ENCODE results near the gene PCNX2.

PCNX2 gene

GRCh38 chr1:233211106-233211505 is 84.4 kb downstream of the PCNX2 start:
- Histone ChIP-seq H3K4me3 (ENCODE audit: low read depth in 1 of 2, low read length in 2 of 2) (no peak overlapping the region), H3K9ac (ENCODE audit: low read depth in 1 of 2, low read length in 2 of 2) (no peak overlapping the region), H3K4me1 (ENCODE audit: control insufficient read depth in 1 of 2, insufficient read depth in 2 of 2, low read length in 2 of 2) (peaks cover 0 to 6% of the 10 kb centered on the region in 2 donors), H3K27me3 (ENCODE audit: control insufficient read depth in 1 of 2, insufficient read depth in 2 of 2, low read length in 2 of 2) (no peaks in the 10 kb centered on the region), H3K27ac (ENCODE audit: low read depth, low read length) (no peak overlapping the region), H3K36me3 (ENCODE audit: control insufficient read depth in 1 of 2, insufficient read depth in 2 of 2, low read length in 2 of 2) (no peaks in the 10 kb centered on the region), H3K9me3 (ENCODE audit: control insufficient read depth in 1 of 2, low read length in 2 of 2) (no peaks in the 10 kb centered on the region)

GRCh38 chr1:233209481-233209880 is 86.0 kb downstream of the PCNX2 start:
- Histone ChIP-seq H3K27ac (ENCODE audit: low read depth, low read length) (no peak overlapping the region), H3K4me1 (ENCODE audit: control insufficient read depth in 1 of 2, insufficient read depth in 2 of 2, low read length in 2 of 2) (no peaks in the 10 kb centered on the region), H3K9me3 (ENCODE audit: control insufficient read depth in 1 of 2, low read length in 2 of 2) (no peaks in the 10 kb centered on the region), H3K9ac (ENCODE audit: low read depth in 1 of 2, low read length in 2 of 2) (no peak overlapping the region), H3K36me3 (ENCODE audit: control insufficient read depth in 1 of 2, insufficient read depth in 2 of 2, low read length in 2 of 2) (no peaks in the 10 kb centered on the region), H3K27me3 (ENCODE audit: control insufficient read depth in 1 of 2, insufficient read depth in 2 of 2, low read length in 2 of 2) (no peaks in the 10 kb centered on the region), H3K4me3 (ENCODE audit: low read depth in 1 of 2, low read length in 2 of 2) (no peak overlapping the region)

- Histone ChIP-seq H3K27me3 (ENCODE audit: control insufficient read depth in 1 of 2, insufficient read depth in 2 of 2, low read length in 2 of 2) (no peaks in the 10 kb centered on the region), H3K36me3 (ENCODE audit: control insufficient read depth in 1 of 2, insufficient read depth in 2 of 2, low read length in 2 of 2) (no peaks in the 10 kb centered on the region), H3K4me1 (ENCODE audit: control insufficient read depth in 1 of 2, insufficient read depth in 2 of 2, low read length in 2 of 2) (no peaks in the 10 kb centered on the region), H3K9me3 (ENCODE audit: control insufficient read depth in 1 of 2, low read length in 2 of 2) (no peaks in the 10 kb centered on the region), H3K4me3 (ENCODE audit: low read depth in 1 of 2, low read length in 2 of 2) (no peak overlapping the region), H3K9ac (ENCODE audit: low read depth in 1 of 2, low read length in 2 of 2) (no peak overlapping the region), H3K27ac (ENCODE audit: low read depth, low read length) (no peak overlapping the region)
These were observed 86.8 kb downstream of the PCNX2 start for GRCh38 chr1:233208687-233209086.

GRCh38 chr1:233197940-233198339 is 97.6 kb downstream of the PCNX2 start:
- Histone ChIP-seq H3K9me3 (ENCODE audit: control insufficient read depth in 1 of 2, low read length in 2 of 2) (peaks cover 2 to 11% of the 10 kb centered on the region in 2 donors), H3K27ac (ENCODE audit: low read depth, low read length) (no peak overlapping the region), H3K36me3 (ENCODE audit: control insufficient read depth in 1 of 2, insufficient read depth in 2 of 2, low read length in 2 of 2) (peaks cover 0 to 3% of the 10 kb centered on the region in 2 donors), H3K4me3 (ENCODE audit: low read depth in 1 of 2, low read length in 2 of 2) (no peak overlapping the region), H3K9ac (ENCODE audit: low read depth in 1 of 2, low read length in 2 of 2) (no peak overlapping the region), H3K4me1 (ENCODE audit: control insufficient read depth in 1 of 2, insufficient read depth in 2 of 2, low read length in 2 of 2) (no peaks in the 10 kb centered on the region), H3K27me3 (ENCODE audit: control insufficient read depth in 1 of 2, insufficient read depth in 2 of 2, low read length in 2 of 2) (no peaks in the 10 kb centered on the region)

- Histone ChIP-seq H3K36me3 (ENCODE audit: control insufficient read depth in 1 of 2, insufficient read depth in 2 of 2, low read length in 2 of 2) (peaks cover 0 to 3% of the 10 kb centered on the region in 2 donors), H3K27ac (ENCODE audit: low read depth, low read length) (no peak overlapping the region), H3K4me3 (ENCODE audit: low read depth in 1 of 2, low read length in 2 of 2) (no peak overlapping the region), H3K9ac (ENCODE audit: low read depth in 1 of 2, low read length in 2 of 2) (no peak overlapping the region), H3K27me3 (ENCODE audit: control insufficient read depth in 1 of 2, insufficient read depth in 2 of 2, low read length in 2 of 2) (no peaks in the 10 kb centered on the region), H3K9me3 (ENCODE audit: control insufficient read depth in 1 of 2, low read length in 2 of 2) (peaks cover 2 to 11% of the 10 kb centered on the region in 2 donors), H3K4me1 (ENCODE audit: control insufficient read depth in 1 of 2, insufficient read depth in 2 of 2, low read length in 2 of 2) (no peaks in the 10 kb centered on the region)
These were observed 101.8 kb downstream of the PCNX2 start for GRCh38 chr1:233193741-233194140.

- H3K4me1 ChIP-seq (ENCODE audit: control insufficient read depth in 1 of 2, insufficient read depth in 2 of 2, low read length in 2 of 2), result no peaks in the 10 kb centered on the region
These were observed 104.5 kb downstream of the PCNX2 start for GRCh38 chr1:233190987-233191386.

GRCh38 chr1:233189526-233189925 is 106.0 kb downstream of the PCNX2 start:
- Histone ChIP-seq H3K4me3 (ENCODE audit: low read depth in 1 of 2, low read length in 2 of 2) (no peak overlapping the region), H3K4me1 (ENCODE audit: control insufficient read depth in 1 of 2, insufficient read depth in 2 of 2, low read length in 2 of 2) (no peaks in the 10 kb centered on the region), H3K27me3 (ENCODE audit: control insufficient read depth in 1 of 2, insufficient read depth in 2 of 2, low read length in 2 of 2) (no peaks in the 10 kb centered on the region), H3K36me3 (ENCODE audit: control insufficient read depth in 1 of 2, insufficient read depth in 2 of 2, low read length in 2 of 2) (no peaks in the 10 kb centered on the region), H3K27ac (ENCODE audit: low read depth, low read length) (no peak overlapping the region), H3K9ac (ENCODE audit: low read depth in 1 of 2, low read length in 2 of 2) (no peak overlapping the region), H3K9me3 (ENCODE audit: control insufficient read depth in 1 of 2, low read length in 2 of 2) (no peaks in the 10 kb centered on the region)

More at GRCh38 chr1:233190987-233191386, 104.5 kb downstream of the PCNX2 start:
- no peak overlapping the region for H3K4me3 ChIP-seq (ENCODE audit: low read depth in 1 of 2, low read length in 2 of 2)
- peaks cover 2 to 11% of the 10 kb centered on the region in 2 donors for H3K9me3 ChIP-seq (ENCODE audit: control insufficient read depth in 1 of 2, low read length in 2 of 2)
- no peaks in the 10 kb centered on the region for H3K27me3 ChIP-seq (ENCODE audit: control insufficient read depth in 1 of 2, insufficient read depth in 2 of 2, low read length in 2 of 2)
- H3K36me3 ChIP-seq (ENCODE audit: control insufficient read depth in 1 of 2, insufficient read depth in 2 of 2, low read length in 2 of 2), result peaks cover 0 to 3% of the 10 kb centered on the region in 2 donors
- H3K9ac ChIP-seq (ENCODE audit: low read depth in 1 of 2, low read length in 2 of 2), result no peak overlapping the region
- H3K27ac ChIP-seq (ENCODE audit: low read depth, low read length), result no peak overlapping the region

- H3K4me1 ChIP-seq (ENCODE audit: control insufficient read depth in 1 of 2, insufficient read depth in 2 of 2, low read length in 2 of 2), result no peaks in the 10 kb centered on the region
- H3K9ac ChIP-seq (ENCODE audit: low read depth in 1 of 2, low read length in 2 of 2), result no peak overlapping the region
- H3K27me3 ChIP-seq (ENCODE audit: control insufficient read depth in 1 of 2, insufficient read depth in 2 of 2, low read length in 2 of 2), result no peaks in the 10 kb centered on the region
- H3K36me3 ChIP-seq (ENCODE audit: control insufficient read depth in 1 of 2, insufficient read depth in 2 of 2, low read length in 2 of 2), result no peaks in the 10 kb centered on the region
- H3K9me3 ChIP-seq (ENCODE audit: control insufficient read depth in 1 of 2, low read length in 2 of 2), result no peaks in the 10 kb centered on the region
- H3K27ac ChIP-seq (ENCODE audit: low read depth, low read length), result no peak overlapping the region
- no peak overlapping the region for H3K4me3 ChIP-seq (ENCODE audit: low read depth in 1 of 2, low read length in 2 of 2)
These were observed 107.5 kb downstream of the PCNX2 start for GRCh38 chr1:233188061-233188460.

- Histone ChIP-seq H3K27me3 (ENCODE audit: control insufficient read depth in 1 of 2, insufficient read depth in 2 of 2, low read length in 2 of 2) (no peaks in the 10 kb centered on the region), H3K27ac (ENCODE audit: low read depth, low read length) (no peak overlapping the region), H3K4me3 (ENCODE audit: low read depth in 1 of 2, low read length in 2 of 2) (no peak overlapping the region), H3K36me3 (ENCODE audit: control insufficient read depth in 1 of 2, insufficient read depth in 2 of 2, low read length in 2 of 2) (no peaks in the 10 kb centered on the region), H3K9me3 (ENCODE audit: control insufficient read depth in 1 of 2, low read length in 2 of 2) (no peaks in the 10 kb centered on the region), H3K4me1 (ENCODE audit: control insufficient read depth in 1 of 2, insufficient read depth in 2 of 2, low read length in 2 of 2) (no peaks in the 10 kb centered on the region), H3K9ac (ENCODE audit: low read depth in 1 of 2, low read length in 2 of 2) (no peak overlapping the region)
These were observed 112.1 kb downstream of the PCNX2 start for GRCh38 chr1:233183226-233184020.

- Histone ChIP-seq H3K27me3 (ENCODE audit: control insufficient read depth in 1 of 2, insufficient read depth in 2 of 2, low read length in 2 of 2) (no peaks in the 10 kb centered on the region), H3K9me3 (ENCODE audit: control insufficient read depth in 1 of 2, low read length in 2 of 2) (peaks cover 0 to 5% of the 10 kb centered on the region in 2 donors), H3K4me1 (ENCODE audit: control insufficient read depth in 1 of 2, insufficient read depth in 2 of 2, low read length in 2 of 2) (no peaks in the 10 kb centered on the region), H3K9ac (ENCODE audit: low read depth in 1 of 2, low read length in 2 of 2) (no peak overlapping the region), H3K4me3 (ENCODE audit: low read depth in 1 of 2, low read length in 2 of 2) (no peak overlapping the region), H3K36me3 (ENCODE audit: control insufficient read depth in 1 of 2, insufficient read depth in 2 of 2, low read length in 2 of 2) (peaks cover 2% of the 10 kb centered on the region in 2 donors), H3K27ac (ENCODE audit: low read depth, low read length) (no peak overlapping the region)
These were observed 112.9 kb downstream of the PCNX2 start for GRCh38 chr1:233182587-233182986.
